Thymus (tissue), 11 donors: ENCODE data around the gene ENTPD7. TPM values are rescaled to one million over a fixed set of nuclear protein-coding genes. Genes with fewer than 3 reads are reported as not detected.

Source experiments
- DNase-seq, 9 donors: peaks; one replicate each; pipeline ENCODE4 v3.0.0-alpha.2; 2013; ENCODE audit warnings: low spot score in 9 of 9, low read depth in 6 of 9, missing footprints in 1 of 9
- H3K27ac ChIP-seq, 2 donors: one replicate each; pipeline ENCODE4 v1.5.1; 2013; ENCODE audit warnings: control low read depth in 1 of 2, low read depth in 1 of 2, low read length in 1 of 2, mild to moderate bottlenecking in 1 of 2, moderate library complexity in 1 of 2
- H3K27me3 ChIP-seq, 2 donors: one replicate each; pipeline ENCODE4 v1.5.1; 2013; ENCODE audit warnings: low read length in 1 of 2; ENCODE audit not compliant: control insufficient read depth in 2 of 2, insufficient read depth in 1 of 2
- H3K36me3 ChIP-seq, 2 donors: one replicate each; pipeline ENCODE4 v1.5.1; 2013; ENCODE audit warnings: low read length in 1 of 2, mild to moderate bottlenecking in 1 of 2, moderate library complexity in 1 of 2; ENCODE audit not compliant: control insufficient read depth in 2 of 2, insufficient read depth in 2 of 2
- H3K4me1 ChIP-seq, 2 donors: one replicate each; pipeline ENCODE4 v1.5.1; 2013; ENCODE audit warnings: low read length in 2 of 2; ENCODE audit not compliant: control insufficient read depth in 2 of 2, insufficient read depth in 2 of 2
- H3K4me3 ChIP-seq, 2 donors: one replicate each; pipeline ENCODE4 v1.5.1; 2013; ENCODE audit warnings: low read length in 2 of 2, control low read depth in 1 of 2, mild to moderate bottlenecking in 1 of 2
- H3K9me3 ChIP-seq, 2 donors: one replicate each; pipeline ENCODE4 v1.5.1; 2013; ENCODE audit warnings: low read length in 1 of 2, mild to moderate bottlenecking in 1 of 2; ENCODE audit not compliant: control insufficient read depth in 2 of 2, insufficient read depth in 1 of 2
- WGBS: extraction: QIAGEN DNeasy Blood & Tissue Kit; methylation state at CpG from one replicate; pipeline ENCODE4 v1.1.7; 2013; 5-methylcytosine and 5-hydroxymethylcytosine counted together
- polyA plus RNA-seq: library from polyadenylated mRNA; stranded (reverse); fragments of 200-250 nt; gene quantifications from one replicate; pipeline ENCODE4 v1.2.3, GENCODE V29; 2013
- total RNA-seq: library from RNA; stranded (reverse); fragments of 120-200 nt; gene quantifications from one replicate; pipeline ENCODE4 v1.2.4, GENCODE V29; 2013
- donor health status: healthy.

ENTPD7 gene
- total and polyA plus RNA-seq, 2 donors = 1.4 to 4.9 TPM

DNA sequence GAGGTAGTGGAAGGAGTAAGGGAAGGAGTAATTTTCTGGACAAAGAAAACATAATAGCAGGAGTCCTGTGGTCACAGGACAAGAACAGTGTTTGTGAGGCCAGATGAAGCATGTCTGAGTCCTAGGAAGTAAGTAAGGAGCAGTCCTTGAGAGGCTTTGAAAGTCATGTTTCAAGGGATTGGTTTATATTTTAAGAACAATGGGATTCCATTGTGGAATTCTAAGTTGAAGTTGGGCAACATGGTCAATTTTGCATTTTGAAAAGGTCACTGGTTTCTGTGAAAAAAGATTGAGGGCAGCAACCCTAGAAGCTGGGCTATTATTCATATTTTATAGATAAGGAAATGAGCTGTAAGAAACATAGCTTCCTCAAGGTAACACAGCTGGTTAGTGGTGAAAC is 28.3 kb upstream of the ENTPD7 start:
- Histone ChIP-seq H3K9me3 (no peaks in the 10 kb centered on the region), H3K36me3 (no peaks in the 10 kb centered on the region), H3K4me1 (no peaks in the 10 kb centered on the region), H3K27ac (no peak overlapping the region), H3K4me3 (no peak overlapping the region), H3K27me3 (no peaks in the 10 kb centered on the region)
- no peak for DNase-seq

GRCh38 chr10:99631496-99631895 is 27.8 kb upstream of the ENTPD7 start:
- Histone ChIP-seq H3K4me1 (no peaks in the 10 kb centered on the region), H3K4me3 (no peak overlapping the region), H3K9me3 (no peaks in the 10 kb centered on the region), H3K27ac (no peak overlapping the region), H3K27me3 (no peaks in the 10 kb centered on the region), H3K36me3 (no peaks in the 10 kb centered on the region)
- no peak for DNase-seq
- 95% methylated on average over 3 of the region's 3 CpGs for WGBS

DNA sequence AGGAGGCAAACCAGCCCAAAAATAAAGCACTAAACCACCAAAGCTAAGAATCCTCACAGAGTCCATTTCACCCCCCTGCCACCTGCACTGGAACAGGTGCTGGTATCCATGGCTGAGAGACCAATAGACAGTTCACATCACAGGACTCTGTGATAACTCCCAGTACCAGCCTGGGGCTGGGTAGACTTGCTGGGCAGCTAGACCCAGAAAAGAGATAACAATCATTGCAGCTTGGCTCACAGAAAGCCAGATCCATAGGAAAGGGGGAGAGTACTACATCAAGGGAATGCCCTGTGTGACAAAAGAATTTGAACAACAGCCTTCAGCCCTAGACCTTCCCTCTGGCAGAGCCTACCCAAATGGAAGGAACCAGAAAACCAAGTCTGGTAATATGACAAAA is 25.5 kb upstream of the ENTPD7 start:
- Histone ChIP-seq H3K36me3 (no peaks in the 10 kb centered on the region), H3K27me3 (no peaks in the 10 kb centered on the region), H3K9me3 (no peaks in the 10 kb centered on the region), H3K27ac (no peak overlapping the region), H3K4me3 (no peak overlapping the region), H3K4me1 (no peaks in the 10 kb centered on the region)
- no peak for DNase-seq

- H3K36me3 ChIP-seq = no peaks in the 10 kb centered on the region
- no peak for DNase-seq
- no peak overlapping the region for H3K4me3 ChIP-seq
- no peaks in the 10 kb centered on the region for H3K27me3 ChIP-seq
- H3K4me1 ChIP-seq = no peaks in the 10 kb centered on the region
- H3K9me3 ChIP-seq = no peaks in the 10 kb centered on the region
- WGBS = 98% methylated on average over 2 of the region's 2 CpGs
- H3K27ac ChIP-seq = no peak overlapping the region
These were observed 11.6 kb upstream of the ENTPD7 start for GRCh38 chr10:99647601-99648151.

DNA sequence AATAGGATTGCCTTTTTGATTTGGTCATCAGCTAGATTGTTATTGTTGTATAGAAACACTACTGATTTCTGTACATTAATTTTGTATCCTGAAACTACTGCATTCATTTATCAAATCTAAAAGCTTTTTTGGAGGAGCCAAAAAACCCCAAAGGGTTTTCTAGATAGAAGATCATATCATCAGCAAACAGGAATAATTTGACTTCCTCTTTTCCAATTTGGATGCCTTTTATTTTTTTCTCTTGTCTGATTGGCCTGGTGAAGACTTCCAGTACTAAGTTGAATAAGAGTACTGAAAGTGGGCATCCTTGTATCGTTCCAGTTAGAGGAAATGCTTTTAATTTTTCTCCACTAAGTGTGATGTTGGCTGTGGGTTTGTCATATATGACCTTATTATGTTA is 10.6 kb upstream of the ENTPD7 start:
- DNase-seq = no peak
- Histone ChIP-seq H3K4me3 (no peak overlapping the region), H3K9me3 (no peaks in the 10 kb centered on the region), H3K27me3 (no peaks in the 10 kb centered on the region), H3K4me1 (no peaks in the 10 kb centered on the region), H3K36me3 (no peaks in the 10 kb centered on the region), H3K27ac (no peak overlapping the region)
- WGBS = 40% methylated on average over 1 of the region's 1 CpG

- peaks cover 1 to 16% of the 10 kb centered on the region in 2 donors for H3K27me3 ChIP-seq
- no peak overlapping the region for H3K27ac ChIP-seq
- no peak for DNase-seq
- H3K4me3 ChIP-seq = no peak overlapping the region
- whole genome bisulfite sequencing = 93% methylated on average over 4 of the region's 4 CpGs
- no peaks in the 10 kb centered on the region for H3K9me3 ChIP-seq
- no peaks in the 10 kb centered on the region for H3K36me3 ChIP-seq
- H3K4me1 ChIP-seq = peaks cover 0 to 7% of the 10 kb centered on the region in 2 donors
These were observed 6.4 kb upstream of the ENTPD7 start for GRCh38 chr10:99652800-99653390.

GRCh38 chr10:99654390-99655175 is 4.7 kb upstream of the ENTPD7 start:
- no peaks in the 10 kb centered on the region for H3K9me3 ChIP-seq
- DNase-seq = peak in 1 of 9 donors; percentile 14
- H3K4me3 ChIP-seq = no peak overlapping the region
- H3K27ac ChIP-seq = peak overlapping the region in 1 of 2 donors; percentile 37
- WGBS = 94% methylated on average over 9 of the region's 9 CpGs
- peaks cover 4 to 32% of the 10 kb centered on the region in 2 donors for H3K27me3 ChIP-seq
- peaks cover 5 to 17% of the 10 kb centered on the region in 2 donors for H3K4me1 ChIP-seq
- H3K36me3 ChIP-seq = no peaks in the 10 kb centered on the region

- H3K4me1 ChIP-seq = peaks cover 9 to 21% of the 10 kb centered on the region in 2 donors
- no peak overlapping the region for H3K4me3 ChIP-seq
- peak overlapping the region; percentile 31 to 49 for H3K27ac ChIP-seq
- 78% methylated on average over 1 of the region's 1 CpG for WGBS
- H3K9me3 ChIP-seq = no peaks in the 10 kb centered on the region
- peaks cover 4 to 33% of the 10 kb centered on the region in 2 donors for H3K27me3 ChIP-seq
- H3K36me3 ChIP-seq = no peaks in the 10 kb centered on the region
- DNase-seq = no peak
These were observed 2.9 kb upstream of the ENTPD7 start for GRCh38 chr10:99656199-99657064.
